HG02973 (cell line): ENCODE data around the gene P2RX6.

Experiments used
- ATAC-seq: cut with Tn5 transposase; IDR thresholded peaks from one replicate; pipeline ENCODE4 v1.9.1; 2021; ENCODE audit warnings: moderate library complexity; ENCODE audit not compliant: unreplicated experiment

P2RX6 gene

DNA sequence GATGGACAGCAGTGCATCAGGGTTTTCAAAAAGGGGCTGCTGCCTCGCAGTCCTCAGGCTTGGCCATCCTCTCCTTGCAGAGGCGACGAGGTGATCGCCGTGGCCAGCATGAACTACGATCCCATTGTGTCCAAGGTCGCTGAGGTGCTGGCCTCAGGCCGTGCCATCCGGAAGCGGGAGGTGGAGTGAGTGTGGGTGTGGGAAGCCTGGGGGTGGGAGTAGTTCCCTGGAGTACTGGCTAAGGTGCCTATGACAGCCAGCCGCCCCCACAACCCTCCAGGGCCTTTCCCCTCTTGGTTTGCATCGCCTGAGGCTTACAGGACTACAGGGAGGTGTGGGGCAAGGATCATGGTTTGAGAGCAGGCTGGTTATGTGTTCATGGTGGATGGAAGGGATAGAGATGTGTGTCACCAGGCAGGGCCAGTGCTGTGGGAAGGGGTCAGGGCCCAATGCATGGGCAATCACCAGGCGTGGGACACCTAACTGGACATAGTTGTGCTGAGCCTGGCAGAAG is 35.0 kb upstream of the P2RX6 start:
- no peak for ATAC-seq

DNA sequence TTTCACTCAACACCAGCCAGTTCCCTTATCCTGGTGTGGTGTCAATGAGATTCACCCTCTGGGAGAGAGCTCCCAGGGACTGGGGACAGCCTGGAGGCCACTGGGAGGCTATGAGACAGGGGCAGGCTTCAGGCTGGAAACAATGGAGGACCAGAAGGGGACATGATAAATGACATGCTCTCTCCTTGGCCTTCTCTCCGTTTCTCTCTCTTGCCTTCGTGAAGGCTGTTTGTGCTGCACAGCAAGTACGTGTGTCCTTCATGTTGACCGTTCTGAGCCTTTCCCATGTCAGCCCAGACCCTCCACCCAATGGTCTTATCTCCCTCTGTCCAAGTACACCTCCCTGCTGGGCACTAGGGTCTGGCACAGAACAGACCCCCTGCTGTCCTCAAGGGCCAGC is 34.4 kb upstream of the P2RX6 start:
- no peak for ATAC-seq

DNA sequence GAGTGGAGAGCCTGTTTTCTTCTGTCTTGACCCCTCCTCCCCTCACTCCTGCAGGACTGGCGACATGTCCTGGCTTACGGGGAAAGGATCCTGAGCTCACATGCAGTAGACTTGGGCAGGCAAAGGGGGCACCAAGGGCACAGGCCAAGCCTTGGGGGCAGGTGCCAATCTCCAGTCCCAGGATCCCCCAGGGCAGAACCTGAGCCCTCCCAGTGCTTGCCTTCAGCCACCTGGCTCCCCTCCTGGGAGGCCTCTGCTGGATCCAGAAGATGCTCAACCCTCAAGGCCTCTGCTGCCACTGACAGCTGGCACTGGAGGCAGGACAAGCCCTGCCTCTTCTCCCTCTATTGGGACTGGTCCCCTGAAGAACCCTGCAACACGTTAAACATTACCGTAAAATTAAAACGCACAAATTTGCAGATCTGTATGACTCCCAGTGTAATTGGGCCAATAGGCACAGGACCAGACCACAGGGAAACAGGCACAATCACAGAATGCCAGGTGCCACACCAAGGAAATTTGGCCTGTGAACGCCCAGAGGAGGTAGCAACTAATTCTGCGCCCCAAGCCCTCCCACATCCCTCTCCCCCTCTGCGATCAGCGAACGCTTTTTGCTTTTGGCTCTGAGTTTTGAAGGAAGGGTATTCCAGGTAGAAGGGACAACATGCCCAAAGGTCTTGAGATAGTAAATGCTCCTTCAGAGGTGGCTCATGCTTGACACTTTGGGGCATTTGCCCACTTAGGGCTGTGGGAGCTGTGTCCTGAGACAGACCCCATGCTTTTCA is 33.8 kb upstream of the P2RX6 start:
- ATAC-seq = no peak

DNA sequence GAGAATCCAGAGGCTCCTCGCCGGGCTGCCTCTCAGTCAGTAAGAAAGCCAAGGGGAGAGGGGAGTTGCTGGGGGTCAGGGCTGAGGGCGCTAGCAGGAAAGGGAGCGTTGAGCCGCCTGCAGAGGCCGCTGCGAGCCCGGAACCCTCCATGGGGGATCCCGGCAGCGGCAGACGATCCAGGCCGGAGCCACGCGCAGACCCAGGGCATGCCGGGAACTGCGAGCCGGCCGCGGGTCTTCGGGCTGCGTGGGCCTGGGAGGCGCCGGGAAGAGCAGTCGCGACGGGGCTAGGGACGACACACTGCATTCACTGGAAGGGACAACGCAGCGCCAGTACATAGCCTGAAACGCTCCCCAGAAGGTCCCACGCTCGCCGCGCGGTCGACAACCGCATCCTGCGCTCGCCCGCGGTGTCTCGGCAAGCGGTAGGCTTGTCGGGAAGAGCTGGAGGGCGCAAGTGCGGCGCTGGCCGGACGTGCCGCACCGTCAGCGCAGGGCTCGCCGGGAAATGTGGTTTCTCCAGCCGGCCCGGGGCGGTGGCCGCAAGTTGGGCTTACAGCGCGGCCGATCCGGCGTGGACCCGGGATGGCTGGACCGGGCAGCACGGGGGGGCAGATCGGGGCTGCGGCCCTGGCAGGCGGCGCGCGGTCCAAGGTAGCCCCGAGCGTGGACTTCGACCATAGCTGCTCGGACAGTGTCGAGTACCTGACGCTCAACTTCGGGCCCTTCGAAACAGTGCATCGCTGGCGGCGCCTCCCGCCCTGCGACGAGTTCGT is 33.0 kb upstream of the P2RX6 start, which contains the start of gene LZTR1:
TSS of gene LZTR1 (plus strand) at position 511 of the 776 bp plus-strand sequence. CDS start at position 586, 75 bp downstream.
- peak; percentile 55 for ATAC-seq

DNA sequence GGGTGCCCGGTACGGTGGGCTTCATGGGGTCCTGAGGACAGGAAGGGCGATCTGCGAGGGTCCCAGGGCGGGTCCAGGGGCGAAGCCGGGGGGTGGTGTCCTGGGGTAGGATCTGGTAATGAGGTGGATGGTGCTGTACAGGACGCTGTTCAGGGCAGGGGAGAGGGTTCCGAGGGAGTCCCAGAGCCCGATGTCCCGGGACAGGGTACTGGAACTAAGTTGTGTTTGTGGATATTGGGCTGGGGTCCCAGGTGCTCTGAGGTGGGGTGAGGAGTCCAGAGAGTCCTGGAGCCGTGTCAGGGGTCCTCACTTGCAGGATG is 32.4 kb upstream of the P2RX6 start:
- ATAC-seq = peak; percentile 7

GRCh38 chr22:20983081-20983771 is 31.7 kb upstream of the P2RX6 start:
- no peak for ATAC-seq

DNA sequence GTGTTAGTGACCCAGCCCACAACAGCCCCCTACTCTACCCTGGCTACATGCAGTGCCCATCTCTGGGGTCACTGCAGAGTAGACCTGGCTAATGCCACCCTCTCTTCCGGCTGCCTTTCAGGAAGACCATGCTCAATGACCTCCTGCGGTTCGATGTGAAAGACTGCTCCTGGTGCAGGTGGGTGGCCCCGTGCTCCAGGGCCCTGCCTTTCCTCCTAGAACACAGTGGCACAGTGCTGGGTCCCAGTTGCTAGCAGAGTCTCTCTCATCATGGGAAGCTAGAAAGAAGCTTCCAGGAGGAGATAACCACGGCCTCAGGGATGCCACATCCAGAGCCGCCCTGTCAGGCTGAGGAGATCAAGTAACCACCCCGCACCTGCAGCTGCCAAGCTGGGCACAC is 29.2 kb upstream of the P2RX6 start:
- no peak for ATAC-seq

DNA sequence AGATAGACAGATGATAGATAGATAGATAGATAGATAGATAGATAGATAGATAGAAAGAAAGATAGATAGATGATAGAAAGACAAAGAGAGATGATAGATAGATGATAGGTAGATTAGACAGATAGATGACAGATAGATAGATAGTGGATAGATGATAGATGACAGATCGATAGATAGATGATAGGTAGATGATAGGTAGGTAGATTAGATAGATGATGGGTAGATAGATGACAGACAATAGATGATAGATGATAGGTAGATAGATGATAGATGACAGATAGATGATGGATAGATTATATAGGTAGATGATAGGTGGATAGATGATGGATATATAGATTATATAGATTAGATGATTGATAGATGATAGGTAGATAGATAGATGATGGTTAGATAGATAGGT is 28.6 kb upstream of the P2RX6 start:
- no peak for ATAC-seq

DNA sequence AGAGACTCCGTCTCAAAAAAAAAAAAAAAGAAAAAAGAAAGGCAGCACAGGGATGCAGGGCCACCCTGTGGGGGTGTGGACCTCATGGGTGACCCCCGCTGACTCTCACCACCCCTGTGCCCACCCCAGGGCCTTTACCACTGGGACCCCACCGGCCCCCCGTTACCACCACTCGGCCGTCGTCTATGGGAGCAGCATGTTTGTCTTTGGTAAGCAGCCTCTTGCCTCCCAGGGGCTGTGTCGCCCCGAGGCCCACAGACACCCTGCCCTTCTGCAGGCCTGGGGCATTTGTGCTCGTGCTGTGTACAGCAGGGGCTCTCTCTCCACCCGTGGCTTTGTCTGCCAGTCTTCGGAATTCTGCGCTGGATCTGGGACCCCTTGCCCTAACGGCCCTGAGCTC is 27.6 kb upstream of the P2RX6 start:
- ATAC-seq = no peak

- ATAC-seq = no peak
Measured at GRCh38 chr22:20988573-20989322, 26.2 kb upstream of the P2RX6 start.

DNA sequence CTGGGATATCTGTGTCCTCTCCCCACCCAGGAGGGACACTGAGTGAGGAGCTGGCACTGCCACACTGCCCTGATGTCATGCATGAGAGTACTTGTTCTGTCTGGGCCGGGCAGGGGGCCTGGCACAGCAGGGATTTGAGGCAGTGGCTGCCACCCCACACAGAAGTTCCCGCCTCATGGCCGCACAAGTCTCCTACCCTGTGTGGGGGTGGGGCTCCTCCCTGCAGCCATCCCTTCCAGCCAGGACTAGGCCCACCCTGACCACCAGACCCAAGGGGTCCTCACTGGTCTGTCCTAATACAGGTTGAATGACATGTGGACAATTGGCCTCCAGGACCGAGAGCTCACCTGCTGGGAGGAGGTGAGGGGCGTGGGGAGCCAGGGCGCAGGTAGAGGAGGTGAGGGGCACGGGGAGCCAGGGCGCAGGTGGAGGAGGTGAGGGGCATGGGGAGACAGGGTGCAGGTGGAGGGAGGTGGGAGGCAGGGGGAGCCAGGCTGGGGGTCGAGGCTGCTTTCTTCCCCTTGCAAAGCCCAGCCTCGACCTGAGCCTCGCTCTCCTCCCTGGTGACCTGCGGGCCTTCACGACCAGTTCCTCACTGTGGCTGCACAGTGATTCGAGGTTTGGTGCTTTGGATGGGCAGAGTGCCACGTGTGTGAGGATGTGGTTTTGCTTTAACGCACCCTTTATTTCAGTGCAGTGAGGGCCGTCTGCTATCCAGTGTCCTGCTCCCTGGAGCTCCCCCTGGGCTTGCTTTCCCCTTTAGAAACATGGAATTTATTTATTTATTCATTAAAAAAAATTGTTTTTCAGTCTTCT is 25.4 kb upstream of the P2RX6 start:
- ATAC-seq = no peak

GRCh38 chr22:20990184-20991180 is 24.5 kb upstream of the P2RX6 start:
- ATAC-seq = no peak

- no peak for ATAC-seq
Measured at GRCh38 chr22:20991252-20992055, 23.5 kb upstream of the P2RX6 start.

DNA sequence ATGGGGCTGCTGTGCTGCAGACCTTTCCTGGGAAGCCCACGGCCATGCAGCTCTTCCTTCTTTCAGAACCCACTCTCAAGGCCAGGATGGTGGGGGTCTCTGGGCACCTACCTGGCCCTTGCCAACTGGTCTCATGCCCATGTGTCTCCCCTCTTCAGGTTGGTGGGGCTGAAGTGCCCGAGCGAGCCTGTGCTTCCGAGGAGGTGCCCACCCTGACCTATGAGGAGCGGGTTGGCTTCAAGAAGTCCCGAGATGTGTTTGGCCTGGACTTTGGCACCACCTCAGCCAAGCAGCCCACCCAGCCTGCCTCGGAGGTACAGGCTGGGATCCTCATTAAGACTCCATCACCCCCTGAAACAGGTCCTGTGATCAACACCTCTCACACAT is 22.9 kb upstream of the P2RX6 start:
- ATAC-seq = no peak

DNA sequence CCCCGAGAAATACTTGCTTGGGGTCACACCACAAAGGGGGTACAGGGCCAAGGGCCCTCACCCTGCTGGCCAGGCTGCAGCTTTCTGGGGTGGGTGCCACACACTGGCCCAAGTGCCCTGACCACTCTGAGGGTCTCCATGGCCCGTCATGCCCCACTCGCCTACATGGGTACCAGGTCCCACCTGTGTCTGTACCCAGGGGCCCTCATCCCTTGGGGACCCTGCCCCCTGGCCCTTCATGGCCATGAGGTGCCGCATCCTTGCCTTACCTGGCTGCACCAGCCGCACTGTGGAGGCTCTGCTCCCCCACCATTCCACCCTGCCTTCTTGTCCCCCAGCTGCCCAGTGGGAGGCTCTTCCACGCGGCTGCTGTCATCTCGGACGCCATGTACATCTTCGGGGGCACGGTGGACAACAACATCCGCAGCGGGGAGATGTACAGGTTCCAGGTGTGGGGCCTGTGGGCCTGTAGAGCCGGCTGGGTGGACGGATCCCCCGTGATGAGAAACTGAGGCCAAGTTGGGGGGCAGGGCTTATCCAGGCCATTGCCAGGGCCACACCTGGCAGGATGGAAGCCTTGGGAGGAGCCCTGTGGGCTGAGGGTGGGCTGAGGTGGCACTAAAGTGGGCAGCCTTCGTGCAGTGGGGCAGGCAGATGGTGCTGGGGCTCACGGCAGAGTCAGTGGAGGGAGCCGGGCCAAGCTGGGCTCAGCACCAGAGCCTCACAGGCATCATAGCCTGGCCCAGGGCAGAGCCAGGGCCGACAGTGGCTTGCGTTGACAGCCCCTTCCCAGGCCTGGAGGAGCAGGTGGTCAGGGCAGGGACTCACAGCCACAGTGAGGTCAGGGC is 22.3 kb upstream of the P2RX6 start:
- ATAC-seq = no peak

- ATAC-seq = no peak
Measured at GRCh38 chr22:20993304-20994127, 21.4 kb upstream of the P2RX6 start.
